OCI-LY7 (cell line): ENCODE measurements around the gene PRDM1. TPM values are rescaled to one million over a fixed set of nuclear protein-coding genes. Genes with fewer than 3 reads are reported as not detected.

Experiments used
- BruUV-seq: library from RNA; stranded (reverse); fragments of 400-500 nt; replicated peaks from 2 replicates; lab custom pipeline; 2021; lab: Mats Ljungman, UMichigan
- CTCF ChIA-PET: fragments of 300-600 bp; sonication (Branson Sonifier 250); formaldehyde crosslinking; loops from one replicate; lab custom pipeline; 2022; ENCODE audit warnings: antibody characterized with exemption; ENCODE audit not compliant: unreplicated experiment; lab: Charles Lee
- POLR2A ChIA-PET: fragments of 300-600 bp; sonication (Branson Sonifier 250); formaldehyde crosslinking; loops from one replicate; lab custom pipeline; 2022; ENCODE audit warnings: antibody characterized with exemption; lab: Charles Lee
- DNase-seq: peaks from one replicate; pipeline ENCODE4 v3.0.0-alpha.2; 2015; ENCODE audit warnings: low spot score
- H2AFZ ChIP-seq: fragments of 200-600 bp; sonication (generic), shearing (Covaris generic); 2 replicates; pipeline ENCODE4 v1.6.1; 2014; ENCODE audit warnings: mild to moderate bottlenecking, antibody characterized with exemption, low read length, moderate library complexity
- H3K27ac ChIP-seq: fragments of 200-600 bp; sonication (generic); 2 replicates; pipeline ENCODE4 v1.5.1; 2014; ENCODE audit warnings: mixed run types, low read depth, mild to moderate bottlenecking, moderate library complexity, low read length, inconsistent platforms; ENCODE audit not compliant: poor library complexity, severe bottlenecking
- H3K36me3 ChIP-seq: fragments of 200-600 bp; sonication (generic); 2 replicates; pipeline ENCODE4 v1.6.1; 2014; ENCODE audit warnings: mild to moderate bottlenecking, antibody characterized with exemption, low read length, moderate library complexity, mixed read lengths; ENCODE audit not compliant: insufficient read depth
- H3K4me1 ChIP-seq: fragments of 200-600 bp; sonication (generic); 2 replicates; pipeline ENCODE4 v1.5.1; 2014; ENCODE audit warnings: mild to moderate bottlenecking, low read length; ENCODE audit not compliant: insufficient read depth, poor library complexity, severe bottlenecking
- H3K4me2 ChIP-seq: fragments of 200-600 bp; sonication (generic); 2 replicates; pipeline ENCODE4 v1.6.1; 2014; ENCODE audit warnings: mild to moderate bottlenecking, low read length
- H3K4me3 ChIP-seq: fragments of 200-600 bp; sonication (generic); 2 replicates; pipeline ENCODE4 v1.5.1; 2014; ENCODE audit warnings: mild to moderate bottlenecking, low read depth, low read length; ENCODE audit not compliant: poor library complexity, severe bottlenecking
- H3K79me2 ChIP-seq: fragments of 200-600 bp; sonication (generic); 2 replicates; pipeline ENCODE4 v1.6.1; 2016; ENCODE audit warnings: low read depth, mild to moderate bottlenecking, low read length, moderate library complexity, mixed read lengths; ENCODE audit not compliant: insufficient read depth
- H3K9me2 ChIP-seq: fragments of 200-600 bp; sonication (generic); 2 replicates; pipeline ENCODE4 v1.6.1; 2016; ENCODE audit warnings: mild to moderate bottlenecking, low read length, mixed read lengths; ENCODE audit not compliant: insufficient read depth
- H3K9me3 ChIP-seq: fragments of 200-600 bp; sonication (generic); 2 replicates; pipeline ENCODE4 v1.6.1; 2014; ENCODE audit warnings: mild to moderate bottlenecking, mixed run types, low read length, mixed read lengths
- H4K20me1 ChIP-seq: fragments of 200-600 bp; sonication (generic); 2 replicates; pipeline ENCODE4 v1.6.1; 2014; ENCODE audit warnings: mild to moderate bottlenecking, antibody characterized with exemption, low read length, moderate library complexity, mixed read lengths; ENCODE audit not compliant: insufficient read depth
- CTCF ChIP-seq: fragments of 200-600 bp; sonication (generic); conservative IDR thresholded peaks from 2 replicates; pipeline ENCODE4 v1.5.1; 2014; ENCODE audit warnings: mild to moderate bottlenecking, antibody characterized with exemption, low read length, moderate library complexity, mixed read lengths
- EZH2phosphoT487 ChIP-seq: fragments of 200-600 bp; sonication (generic); IDR thresholded peaks from 2 replicates; pipeline ENCODE4 v1.6.1; 2018; ENCODE audit warnings: low read depth, borderline replicate concordance, mild to moderate bottlenecking, mixed run types, antibody characterized with exemption, low read length, moderate library complexity, mixed read lengths
- intact Hi-C: fragments of 100-400 bp; cut with micrococcal nuclease; formaldehyde crosslinking; loops from one replicate; pipeline ENCODE4 v1.10.0; 2022; ENCODE audit not compliant: unreplicated experiment
- total RNA-seq, 2 experiments: library from RNA; depleted of rRNA in 1 of 2; stranded (reverse); fragments of >200 nt in 1 of 2; shearing (Covaris generic) in 1 of 2; gene quantifications; 2 replicates each; pipeline ENCODE4 v1.2.3, GENCODE V29; 2014 to 2022

The PRDM1 gene
- total RNA-seq, 2 experiments from 2014 or later: 1.5 to 3.3 TPM

- H3K4me1 ChIP-seq: peaks cover 10% of the 10 kb centered on the region
- no peaks in the 10 kb centered on the region for H3K9me2 ChIP-seq
- no peak overlapping the region for H3K4me2 ChIP-seq
- no peak for DNase-seq
- intact Hi-C loops: no loop called here
- no peak overlapping the region for H3K27ac ChIP-seq
- no peak overlapping the region for H2AFZ ChIP-seq
- no peaks in the 10 kb centered on the region for H3K36me3 ChIP-seq
- H4K20me1 ChIP-seq: no peaks in the 10 kb centered on the region
- POLR2A ChIA-PET: no interaction called here
- BruUV-seq: no TSS peak
- H3K9me3 ChIP-seq: no peaks in the 10 kb centered on the region
- H3K4me3 ChIP-seq: no peak overlapping the region
- no peaks in the 10 kb centered on the region for H3K79me2 ChIP-seq
- CTCF ChIA-PET: no interaction called here
- no peak for TF ChIP-seq EZH2phosphoT487
- no peak for TF ChIP-seq CTCF
These were observed 48.1 kb downstream of the PRDM1 start for GRCh38 chr6:106134087-106134770.

GRCh38 chr6:106134906-106135634, 48.9 kb downstream of the PRDM1 start:
- Histone ChIP-seq H3K4me1 (peaks cover 3% of the 10 kb centered on the region), H2AFZ (no peak overlapping the region), H3K4me3 (no peak overlapping the region), H4K20me1 (no peaks in the 10 kb centered on the region), H3K4me2 (no peak overlapping the region), H3K9me2 (no peaks in the 10 kb centered on the region), H3K27ac (no peak overlapping the region), H3K36me3 (no peaks in the 10 kb centered on the region), H3K9me3 (no peaks in the 10 kb centered on the region), H3K79me2 (no peaks in the 10 kb centered on the region)
- intact Hi-C loops: no loop called here
- CTCF ChIA-PET: no interaction called here
- POLR2A ChIA-PET: interaction anchor here (0.7 kb wide), 2 partner anchors 12 to 48 kb away, joined by 3 read pairs; no protein-coding TSS in a partner anchor
- TF ChIP-seq EZH2phosphoT487 (no peak), CTCF (no peak)
- no TSS peak for BruUV-seq
- DNase-seq: no peak
